Femur (tissue), 1 donor: Measurements from ENCODE around the gene ZNF141.
"Not testable (repeated sequence)": the region's sequence is repeated elsewhere in the genome, so short reads cannot be mapped to it uniquely, and the experiment has no call there.

Experiments used
- DNase-seq: peaks from one replicate; pipeline ENCODE4 v3.0.0-alpha.2; 2017

The ZNF141 gene

DNA sequence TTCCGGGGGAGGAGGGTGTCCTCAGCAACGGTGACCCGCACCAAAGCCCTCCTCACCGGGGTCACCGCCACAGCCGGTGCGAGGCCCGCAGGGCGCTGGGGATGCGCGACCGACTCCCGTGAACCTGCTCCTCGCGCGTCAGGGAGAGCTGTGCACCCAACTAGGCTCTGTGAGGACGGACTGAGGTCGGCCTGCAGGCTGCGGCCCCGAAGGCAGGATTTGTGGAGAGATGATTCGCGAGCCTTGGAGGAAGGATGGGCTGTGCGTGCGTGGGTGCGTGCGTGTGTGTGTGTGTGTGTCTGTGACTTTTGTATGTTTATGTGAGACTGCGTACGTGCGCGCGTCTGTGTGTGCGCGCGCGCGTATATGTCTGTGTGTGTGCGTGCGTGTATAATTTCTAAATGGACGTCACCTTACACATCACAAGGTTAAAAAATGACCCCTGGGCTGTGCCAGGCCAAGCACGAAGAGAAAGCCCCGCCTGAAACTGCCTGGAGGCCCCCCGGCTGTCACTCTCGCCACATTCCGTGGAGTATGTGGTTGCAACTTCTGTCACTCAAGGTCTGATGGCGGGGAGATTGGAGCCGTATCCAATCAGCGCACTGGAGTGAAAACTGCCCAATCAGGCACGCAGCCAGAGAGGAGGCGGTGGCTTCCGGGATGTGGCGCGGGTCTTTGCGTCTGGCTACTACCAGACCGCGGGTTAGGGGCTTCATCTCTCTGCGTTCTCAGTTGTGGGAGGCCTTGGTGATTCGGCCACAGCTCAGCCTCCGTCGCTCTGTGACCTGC is at the start of gene ZNF141:
Gene ZNF141, plus strand, starts transcription at position 672 of the 789 bp plus-strand sequence. CDS start 170 bp downstream, outside the sequence.
- DNase-seq = peak; percentile 99

DNA sequence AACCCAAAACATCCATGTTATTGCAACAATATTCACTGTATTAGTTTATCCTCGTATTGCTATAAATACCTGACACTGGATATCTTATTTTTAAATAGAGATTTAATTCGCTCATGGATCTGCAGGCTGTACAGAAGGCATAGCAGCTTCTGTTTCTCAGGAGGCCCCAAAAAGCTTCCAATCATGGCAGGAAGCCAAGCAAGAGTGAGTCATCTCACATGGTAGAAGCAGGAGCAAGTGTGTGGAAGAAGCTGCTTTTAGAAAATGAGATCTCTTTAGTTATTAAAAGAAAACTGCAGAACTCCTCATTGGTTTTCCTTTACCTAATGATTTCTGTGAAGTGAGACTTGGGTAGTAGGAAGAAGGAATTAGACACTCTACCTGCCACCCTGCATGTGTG is 48.7 kb upstream of the ZNF141 start:
- no peak for DNase-seq

DNA sequence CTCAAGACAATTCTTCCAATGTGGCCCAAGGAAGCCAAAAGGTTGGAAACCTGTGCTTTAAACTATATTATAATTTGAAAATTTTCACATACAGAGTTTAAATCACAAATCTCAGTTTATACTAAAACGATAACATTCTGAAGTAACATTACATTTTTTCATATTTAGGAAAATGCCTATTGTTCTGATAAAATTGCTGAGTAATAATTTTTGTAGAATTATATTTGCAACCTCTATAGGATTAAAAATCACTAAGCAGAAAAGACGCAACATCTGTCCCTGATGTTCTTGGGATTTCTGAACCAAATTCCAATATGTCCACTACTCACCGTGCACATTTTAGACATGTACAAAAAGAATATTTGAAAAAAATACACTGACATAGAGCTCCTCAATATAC is 42.9 kb upstream of the ZNF141 start:
- no peak for DNase-seq

DNA sequence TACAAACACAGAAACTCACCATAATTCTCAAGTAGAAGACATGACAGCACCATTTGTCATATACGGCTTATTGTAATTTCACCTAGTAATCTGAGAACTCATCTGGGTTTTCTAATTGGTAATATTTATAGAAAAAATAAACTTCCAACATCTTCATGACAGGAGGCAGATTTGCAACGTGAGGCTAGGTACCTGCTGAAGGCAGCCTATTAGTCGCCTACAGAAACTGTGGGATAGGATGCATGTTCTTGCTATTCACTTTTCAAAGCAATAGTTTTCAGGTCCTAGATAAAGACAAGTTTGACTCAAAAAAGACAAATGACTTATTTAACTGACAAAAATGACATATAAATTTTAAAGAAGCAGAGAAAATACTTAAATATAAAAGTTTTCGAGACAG is 35.2 kb upstream of the ZNF141 start:
- DNase-seq = no peak

DNA sequence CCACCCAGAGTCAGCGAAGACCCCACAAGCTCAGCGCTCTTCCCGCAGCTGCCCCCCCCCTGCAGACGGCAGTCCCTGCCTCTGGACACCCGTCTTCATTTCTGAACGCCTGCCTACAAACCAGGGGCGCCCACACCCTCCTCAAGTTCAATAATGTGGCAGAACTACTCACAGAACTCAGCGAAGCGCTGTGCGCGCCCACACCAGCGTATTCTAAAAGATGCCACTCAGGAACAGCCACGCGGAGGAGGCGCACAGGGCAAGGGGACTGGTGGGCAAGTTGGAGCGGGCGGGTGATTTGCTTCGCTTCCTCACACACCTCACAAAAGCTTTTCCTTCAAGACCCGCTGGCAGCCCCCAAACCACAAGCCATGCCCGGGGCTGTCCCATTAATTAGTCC is 33.1 kb upstream of the ZNF141 start:
- DNase-seq = not testable (repeated sequence)

DNA sequence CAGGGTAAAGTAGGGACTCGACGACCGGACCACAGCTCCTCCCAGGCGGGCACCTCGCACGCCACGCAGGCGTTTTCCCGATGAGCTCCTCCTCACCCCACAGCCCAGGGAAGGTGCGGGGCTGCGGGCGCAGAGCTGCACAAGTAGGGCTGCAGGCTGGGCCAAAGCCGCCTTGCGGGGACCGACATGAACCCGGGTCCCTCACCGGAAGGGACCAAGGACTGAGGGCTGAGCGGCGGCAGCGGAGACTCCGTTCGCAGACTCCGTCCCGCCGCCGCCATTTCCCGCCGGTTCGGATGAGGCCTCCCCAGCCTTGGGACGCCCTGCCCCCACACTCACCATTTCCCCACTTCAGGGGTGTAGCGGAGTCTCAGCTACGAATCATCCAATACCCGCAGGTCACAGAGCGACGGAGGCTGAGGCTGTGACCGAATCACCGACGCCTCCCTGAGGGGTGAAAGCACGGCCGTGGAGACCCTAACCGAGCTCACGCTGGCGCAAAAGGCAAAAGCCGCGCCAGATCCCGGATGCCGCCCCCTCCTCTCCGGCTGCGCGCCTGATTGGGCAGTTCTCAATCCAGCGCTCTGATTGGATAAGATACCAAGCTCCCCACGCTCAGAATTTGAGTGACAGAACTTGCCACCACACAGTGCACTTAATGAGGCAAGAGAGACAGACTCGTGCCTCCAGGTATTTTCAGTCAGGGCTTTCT is 32.5 kb upstream of the ZNF141 start, which contains the start of gene ZNF732:
Gene ZNF732, minus strand, starts transcription at position 506 of the 712 bp plus-strand sequence. Its CDS starts 164 bp downstream, at position 342.
- peak; percentile 82 for DNase-seq

DNA sequence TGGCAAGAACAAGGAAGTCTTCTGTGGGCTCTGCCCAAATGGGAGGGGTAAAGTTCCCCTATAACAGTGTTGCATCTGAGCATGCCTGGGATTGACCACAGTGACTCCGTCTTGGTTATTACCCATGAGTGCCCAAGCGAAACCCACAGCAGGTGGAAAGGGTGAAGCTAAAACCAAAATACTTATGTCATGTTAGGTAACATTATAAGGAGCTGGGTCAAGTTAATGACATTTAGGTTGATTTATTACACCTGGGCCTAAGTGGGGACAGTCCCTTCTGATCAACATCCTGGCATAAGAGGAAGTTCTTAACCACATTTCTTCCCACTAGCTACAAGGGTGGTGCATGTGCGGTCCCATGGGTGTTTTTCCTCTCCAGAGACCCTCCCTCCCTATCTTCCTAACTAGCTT is 31.1 kb upstream of the ZNF141 start:
- peak; percentile 20 for DNase-seq

DNA sequence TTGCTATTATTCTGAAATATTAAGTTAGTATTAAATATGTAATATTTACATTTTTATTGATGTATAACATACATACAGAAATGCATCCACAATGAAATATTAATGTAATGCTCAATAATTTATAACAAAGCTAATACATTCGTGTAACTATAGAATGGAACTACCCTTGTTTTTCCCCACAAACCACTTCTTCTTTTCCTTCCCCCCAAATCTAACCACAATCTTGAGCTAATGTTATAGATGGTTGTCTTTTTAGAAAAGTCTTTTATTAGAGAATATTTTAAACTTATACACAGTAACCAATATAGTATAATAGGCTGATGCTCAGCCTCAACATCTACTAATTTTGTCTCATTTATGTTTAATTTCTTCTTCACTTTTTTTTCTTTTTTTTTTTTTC is 27.8 kb upstream of the ZNF141 start:
- no peak for DNase-seq

DNA sequence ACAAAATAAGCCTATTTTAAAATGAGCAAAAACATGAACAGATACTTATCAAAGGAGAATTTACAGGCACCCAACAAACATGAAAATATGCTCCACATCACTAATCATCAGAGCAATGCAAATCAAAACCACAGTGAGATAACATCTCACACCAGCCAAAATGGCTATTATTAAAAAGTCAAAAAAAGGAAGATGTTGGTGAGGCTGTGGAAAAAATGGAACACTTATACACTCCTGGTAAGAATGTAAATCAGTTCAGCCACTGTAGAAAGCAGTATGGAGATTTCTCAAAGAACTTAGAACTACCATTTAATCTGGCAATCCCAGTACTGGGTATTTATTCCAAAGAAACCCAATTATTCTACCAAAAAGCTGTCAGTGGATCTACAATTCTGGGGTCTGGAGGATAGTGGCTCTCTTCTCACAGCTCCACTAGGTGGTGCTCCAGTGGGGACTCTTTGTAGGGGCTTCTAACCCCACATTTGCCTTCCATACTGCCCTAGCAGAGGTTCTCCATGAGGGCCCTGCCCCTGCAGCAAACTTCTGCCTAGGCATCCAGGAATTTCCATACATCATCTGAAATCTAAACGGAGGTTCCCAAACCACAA is 23.2 kb upstream of the ZNF141 start:
- DNase-seq = no peak

DNA sequence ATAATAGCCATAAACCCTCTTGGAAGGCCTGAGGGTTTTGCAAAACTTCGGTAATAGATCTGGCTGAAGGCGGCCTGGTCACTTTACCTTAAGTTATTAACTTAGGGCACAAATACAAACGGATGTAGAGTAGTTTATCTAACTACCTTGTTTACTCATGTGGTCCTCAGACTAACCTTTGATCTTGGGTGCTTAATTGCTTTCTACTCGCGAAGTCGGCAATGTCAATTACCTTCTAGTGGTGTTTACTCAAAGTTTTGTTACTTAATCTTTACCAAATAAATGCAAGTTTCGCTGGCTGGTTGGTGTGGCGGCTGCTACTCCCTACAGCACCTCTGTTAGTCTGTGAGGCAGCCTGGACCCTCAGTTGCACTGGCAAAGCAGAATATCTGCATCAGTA is 8.9 kb upstream of the ZNF141 start:
- no peak for DNase-seq

DNA sequence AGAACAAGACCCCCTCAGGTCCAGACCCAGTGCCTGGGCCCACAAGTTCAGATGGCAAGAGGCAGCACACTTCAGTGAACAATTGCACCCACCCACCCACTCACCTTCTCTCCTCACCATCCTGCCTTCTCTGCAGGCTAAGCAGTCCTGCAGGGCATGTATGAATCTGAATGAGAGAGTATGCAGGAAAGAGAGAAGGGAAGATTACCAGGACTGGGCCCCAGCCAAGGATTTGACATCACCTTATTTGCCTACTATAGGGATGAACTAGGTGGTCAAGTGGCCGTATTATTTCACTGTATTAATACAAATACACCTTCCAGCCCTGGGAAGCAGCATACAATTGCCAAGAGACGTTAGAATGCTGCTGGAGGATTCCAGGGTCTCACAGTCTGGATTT is 2.1 kb upstream of the ZNF141 start:
- DNase-seq = no peak

DNA sequence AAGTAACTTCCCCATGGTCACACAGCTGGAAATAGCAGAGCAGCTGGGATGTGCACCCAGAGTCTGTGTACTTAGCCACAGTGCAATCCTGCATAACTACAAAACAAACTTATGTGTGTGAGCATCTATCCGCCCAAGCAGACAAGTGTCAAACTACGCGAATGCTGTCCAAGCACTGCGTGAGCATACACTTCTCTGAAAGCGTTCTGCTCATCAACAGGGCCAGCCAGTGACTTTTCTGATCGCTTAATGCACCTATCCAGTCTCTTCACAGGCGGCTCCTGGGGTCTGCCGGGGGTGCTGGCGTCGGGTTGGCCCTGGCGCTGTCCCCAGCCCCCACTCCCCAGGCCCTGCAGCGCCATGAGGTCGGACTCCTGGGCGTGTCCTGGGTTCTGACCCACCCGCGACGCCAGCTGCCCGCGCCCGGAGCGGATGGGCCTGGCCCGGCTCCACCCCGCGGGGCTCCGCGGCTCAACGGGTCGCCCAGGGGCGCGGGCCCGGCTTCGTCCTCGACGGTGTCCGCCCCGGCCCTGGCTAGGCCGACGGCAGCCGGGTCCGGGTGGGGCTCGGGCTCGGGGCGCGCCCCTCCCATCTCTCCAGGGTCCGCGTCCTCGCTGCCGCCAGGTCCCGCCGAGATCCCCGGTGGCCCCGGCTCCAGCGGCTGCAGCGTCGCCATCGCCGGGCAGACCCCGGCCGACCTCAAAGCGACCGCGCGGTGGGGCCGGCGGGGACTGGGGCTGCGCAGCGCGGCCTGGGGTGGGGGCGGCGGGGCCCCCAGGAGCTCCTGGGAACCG is 1.3 kb upstream of the ZNF141 start:
- DNase-seq = peak; percentile 44

DNA sequence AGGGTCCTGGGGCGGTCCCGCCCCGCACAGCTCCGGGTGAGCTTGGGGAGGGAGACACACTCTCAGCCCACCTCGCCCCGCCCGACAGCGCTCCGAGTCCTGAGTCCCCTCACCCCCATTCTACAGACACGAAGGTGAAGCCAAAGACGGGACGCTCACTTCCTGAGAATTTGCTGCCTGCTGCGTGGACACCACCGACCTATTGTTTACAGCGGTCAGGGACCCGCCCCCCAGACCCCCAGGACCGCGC is 796 bp upstream of the ZNF141 start:
- no peak for DNase-seq

DNA sequence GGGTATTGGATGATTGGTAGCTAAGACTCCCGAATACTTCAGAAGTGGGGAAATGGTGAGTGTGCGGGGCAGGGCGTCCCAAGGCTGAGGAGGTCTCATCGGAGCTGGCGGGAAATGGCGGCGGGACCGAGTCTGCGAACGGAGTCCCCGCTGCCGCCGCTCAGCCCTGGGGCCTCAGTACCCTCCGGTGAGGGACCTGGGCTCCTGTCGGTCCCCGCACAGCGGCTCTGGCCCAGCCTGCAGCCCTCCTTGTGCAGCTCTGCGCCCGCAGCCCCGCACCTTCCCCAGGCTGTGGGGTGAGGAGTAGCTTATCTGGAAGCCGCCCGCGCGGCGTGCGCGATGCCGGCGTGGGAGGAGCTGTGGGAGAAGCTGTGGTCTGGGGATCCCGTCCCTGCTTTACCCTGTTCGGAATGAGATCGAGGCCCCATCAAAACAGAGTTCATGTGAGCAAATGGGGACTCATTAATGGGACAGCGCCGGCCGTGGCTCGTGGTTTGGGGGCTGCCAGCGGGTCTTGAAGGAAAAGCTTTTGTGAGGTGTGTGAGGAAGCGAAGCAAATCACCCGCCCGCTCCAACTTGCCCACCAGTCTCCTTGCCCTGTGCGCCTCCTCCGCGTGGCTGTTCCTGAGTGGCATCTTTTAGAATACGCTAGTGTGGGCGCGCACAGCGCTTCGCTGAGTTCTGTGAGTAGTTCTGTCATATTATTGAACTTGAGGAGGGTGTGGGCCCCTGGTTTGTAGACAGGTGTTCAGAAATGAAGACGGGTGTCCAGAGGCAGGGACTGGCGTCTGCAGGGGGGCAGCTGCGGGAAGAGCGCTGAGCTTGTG is 531 bp downstream of the ZNF141 start:
- DNase-seq = peak; percentile 59

DNA sequence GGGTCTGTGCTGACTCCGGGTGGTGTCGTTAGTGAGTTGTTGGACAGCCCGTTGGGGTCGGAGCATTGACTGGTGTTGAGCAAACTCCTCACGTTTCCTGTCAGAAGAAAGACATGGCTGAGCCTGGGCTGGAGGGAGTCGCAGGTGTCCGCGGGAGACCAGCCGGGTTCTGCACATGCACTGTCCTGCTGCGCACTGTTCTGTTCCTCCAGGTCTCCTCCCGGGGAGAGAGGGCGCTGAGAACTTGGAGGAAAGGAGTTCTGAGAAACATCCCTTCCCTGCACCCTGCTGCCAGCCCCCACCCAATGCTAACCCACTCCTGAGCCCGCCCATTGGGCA is 1.1 kb downstream of the ZNF141 start:
- DNase-seq = peak; percentile 19

DNA sequence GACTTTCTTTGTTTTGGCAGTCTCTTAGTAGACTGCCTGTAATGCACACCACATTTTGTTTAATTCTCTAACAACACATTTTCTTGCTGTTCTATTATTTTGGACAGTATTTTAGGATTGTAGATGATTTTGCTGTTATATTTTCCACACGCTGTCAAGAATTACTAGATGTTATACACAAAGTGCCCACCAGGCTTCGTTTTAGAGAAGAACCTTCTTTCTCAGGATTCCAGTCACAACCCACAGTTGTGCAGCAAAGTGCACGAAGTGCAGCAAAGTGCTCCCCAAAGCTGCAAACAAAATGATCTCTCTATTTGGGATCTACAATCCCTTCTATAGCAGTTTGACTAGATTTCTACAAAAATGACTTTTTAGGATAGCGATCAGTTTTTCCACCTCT is 2.4 kb downstream of the ZNF141 start:
- no peak for DNase-seq

DNA sequence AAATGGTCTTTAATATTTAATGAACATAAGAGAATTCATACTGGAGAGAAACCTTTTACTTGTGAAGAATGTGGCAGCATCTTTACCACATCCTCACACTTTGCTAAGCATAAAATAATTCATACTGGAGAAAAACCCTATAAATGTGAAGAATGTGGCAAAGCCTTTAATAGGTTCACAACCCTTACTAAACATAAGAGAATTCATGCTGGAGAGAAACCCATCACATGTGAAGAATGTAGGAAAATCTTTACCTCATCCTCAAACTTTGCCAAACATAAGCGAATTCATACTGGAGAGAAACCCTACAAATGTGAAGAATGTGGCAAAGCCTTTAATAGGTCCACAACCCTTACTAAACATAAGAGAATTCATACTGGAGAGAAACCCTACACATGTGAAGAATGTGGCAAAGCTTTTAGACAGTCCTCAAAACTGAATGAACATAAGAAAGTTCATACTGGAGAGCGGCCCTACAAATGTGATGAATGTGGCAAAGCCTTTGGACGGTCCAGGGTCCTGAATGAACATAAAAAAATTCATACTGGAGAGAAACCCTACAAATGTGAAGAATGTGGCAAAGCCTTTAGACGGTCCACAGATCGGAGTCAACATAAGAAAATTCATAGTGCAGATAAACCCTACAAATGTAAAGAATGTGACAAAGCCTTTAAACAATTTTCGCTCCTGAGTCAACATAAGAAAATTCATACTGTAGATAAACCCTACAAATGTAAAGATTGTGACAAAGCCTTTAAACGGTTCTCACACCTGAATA is 35.6 kb downstream of the ZNF141 start:
- no peak for DNase-seq

DNA sequence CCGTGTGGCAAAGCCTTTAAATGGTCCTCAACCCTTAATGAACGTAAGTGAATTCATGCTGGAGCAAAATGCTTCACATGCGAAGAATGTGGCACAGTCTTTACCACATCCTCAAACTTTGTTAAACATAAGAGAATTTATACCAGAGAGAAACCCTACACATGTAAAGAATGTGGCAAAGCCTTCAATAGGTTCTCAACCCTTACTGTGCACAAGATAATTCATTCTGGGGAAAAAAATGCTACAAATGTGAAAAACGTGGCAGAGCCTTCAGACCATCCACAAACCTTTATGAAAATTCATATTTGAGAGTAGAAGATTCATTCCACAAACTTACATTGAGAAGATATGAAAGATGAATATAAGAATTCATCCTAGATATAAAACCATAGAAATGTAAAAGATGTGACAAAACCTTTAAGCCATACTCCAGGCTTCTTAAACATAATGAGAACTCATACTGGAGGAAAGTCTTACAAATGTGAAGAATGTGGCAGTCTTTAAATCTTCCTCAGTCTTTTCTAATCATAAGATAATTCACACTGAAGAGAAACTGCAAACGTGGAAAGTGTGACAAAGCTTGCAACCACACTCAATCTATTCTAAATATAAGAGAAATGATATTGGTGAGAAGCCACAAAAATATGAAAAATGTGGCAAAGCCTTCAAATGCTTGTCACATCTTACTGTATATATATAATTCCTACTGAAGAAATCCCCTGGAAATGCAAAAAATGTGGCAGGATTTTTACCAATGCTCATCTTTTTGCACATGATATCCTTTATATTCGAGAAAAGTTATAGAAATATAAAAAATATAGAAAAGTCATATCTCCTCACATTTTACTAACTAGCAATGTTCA is 36.9 kb downstream of the ZNF141 start:
- no peak for DNase-seq

DNA sequence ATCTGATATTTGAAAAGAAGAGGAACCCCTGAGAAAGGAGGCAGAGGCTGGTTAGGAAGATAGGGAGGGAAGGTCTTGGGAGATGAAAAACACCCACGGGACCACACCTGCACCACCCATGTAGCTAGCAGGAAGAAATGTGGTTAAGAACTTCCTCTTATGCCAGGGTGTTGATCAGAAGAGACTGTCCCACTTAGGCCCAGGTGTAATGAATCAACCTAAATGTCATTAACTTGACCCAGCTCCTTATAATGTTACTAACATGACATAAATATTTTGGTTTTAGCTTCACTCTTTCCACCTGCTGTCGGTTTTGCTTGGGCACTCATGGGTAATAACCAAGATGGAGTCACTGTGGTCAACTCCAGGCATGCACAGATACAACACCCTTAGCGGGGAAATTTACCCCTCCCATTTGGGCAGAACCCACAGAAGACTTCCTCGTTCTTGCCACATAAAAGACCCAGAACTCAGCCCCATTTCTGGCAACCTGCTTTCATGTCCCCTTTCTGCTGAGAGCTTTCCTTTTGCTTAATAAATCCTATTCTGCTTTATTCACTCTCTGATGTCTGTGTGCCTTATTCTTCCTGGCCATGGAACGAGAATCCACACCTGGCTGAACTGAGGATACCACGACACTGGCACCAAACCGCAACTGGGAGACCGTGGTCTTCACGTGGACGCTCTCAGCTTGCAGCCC is 46.8 kb downstream of the ZNF141 start:
- no peak for DNase-seq
